Measurements from ENCODE around the gene RPUSD3. TPM values are rescaled to one million over a fixed set of nuclear protein-coding genes. Genes with fewer than 3 reads are reported as not detected.

RPUSD3 gene
- total and polyA plus RNA-seq, 9 of the 15 experiments (the other 6 are each of a cell fraction or from before 2014, with no cell fraction given) = 13.8 to 99.0 (median 59.3) TPM

- TF ChIP-seq, protein P1, sequence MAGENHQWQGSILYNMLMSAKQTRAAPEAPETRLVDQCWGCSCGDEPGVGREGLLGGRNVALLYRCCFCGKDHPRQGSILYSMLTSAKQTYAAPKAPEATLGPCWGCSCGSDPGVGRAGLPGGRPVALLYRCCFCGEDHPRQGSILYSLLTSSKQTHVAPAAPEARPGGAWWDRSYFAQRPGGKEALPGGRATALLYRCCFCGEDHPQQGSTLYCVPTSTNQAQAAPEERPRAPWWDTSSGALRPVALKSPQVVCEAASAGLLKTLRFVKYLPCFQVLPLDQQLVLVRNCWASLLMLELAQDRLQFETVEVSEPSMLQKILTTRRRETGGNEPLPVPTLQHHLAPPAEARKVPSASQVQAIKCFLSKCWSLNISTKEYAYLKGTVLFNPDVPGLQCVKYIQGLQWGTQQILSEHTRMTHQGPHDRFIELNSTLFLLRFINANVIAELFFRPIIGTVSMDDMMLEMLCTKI (IDR thresholded peaks at IDR 0.05; ENCODE audit: partially characterized antibody) = no peak
- TF ChIP-seq ZNF277 (CRISPR knock-in tag; IDR thresholded peaks at IDR 0.05; ENCODE audit: borderline replicate concordance) (no peak), STAG1 (CRISPR knock-in tag; IDR thresholded peaks at IDR 0.05; ENCODE audit: borderline replicate concordance) (no peak), ZFP91 (CRISPR knock-in tag; IDR thresholded peaks at IDR 0.05) (no peak), CCNT2 (IDR thresholded peaks at IDR 0.05; ENCODE audit: borderline replicate concordance, extremely low read depth, insufficient read length, low read depth, low read length) (peak; percentile 67), ZNF398 (CRISPR knock-in tag; IDR thresholded peaks at IDR 0.05) (no peak), USF2 (CRISPR knock-in tag; IDR thresholded peaks at IDR 0.05) (no peak), MTA3 (IDR thresholded peaks at IDR 0.05; ENCODE audit: borderline replicate concordance) (peak; percentile 41; the same call in 1 of the 2 replicates), HDAC3 (IDR thresholded peaks at IDR 0.05; ENCODE audit: borderline replicate concordance, partially characterized antibody) (peak; percentile 26), ZNF143 (CRISPR knock-in tag; IDR thresholded peaks at IDR 0.05) (no peak), DPF2 (IDR thresholded peaks at IDR 0.05) (no peak; the same call in 1 of the 2 replicates), SMARCB1 (IDR thresholded peaks at IDR 0.05; ENCODE audit: insufficient read length, low read depth) (no peak), BMI1 (IDR thresholded peaks at IDR 0.05; ENCODE audit: low read length) (no peak), CREBBP (IDR thresholded peaks at IDR 0.05; ENCODE audit: low read depth, low read length) (no peak), RBM14 (IDR thresholded peaks at IDR 0.05; ENCODE audit: borderline replicate concordance, insufficient read depth, low read depth, low read length) (no peak), POLR3G (IDR thresholded peaks at IDR 0.05; ENCODE audit: extremely low read depth, insufficient read length, insufficient replicate concordance) (no peak), POLR2H (tag; IDR thresholded peaks at IDR 0.05; ENCODE audit: low read depth) (peak; percentile 86), ZNF699 (CRISPR knock-in tag; IDR thresholded peaks at IDR 0.05; ENCODE audit: insufficient replicate concordance) (no peak), FOXK2 (conservative IDR thresholded peaks at IDR 0.05 in 1 of 2, IDR thresholded peaks at IDR 0.05 in 1 of 2; ENCODE audit: low read depth in 2 of 2) (peak; percentile 43 to 100; a peak in 3 of 4 replicates), ZNF3 (CRISPR knock-in tag; IDR thresholded peaks at IDR 0.05) (no peak)
Observed at GRCh38 chr3:9792405-9793160, 51.2 kb downstream of the RPUSD3 start, which contains the start of the genes ARPC4 and TADA3 (continued).

All from K562 (cell line).